ENCODE measurements around the gene OLAH. TPM values are rescaled to one million over a fixed set of nuclear protein-coding genes. Genes with fewer than 3 reads are reported as not detected.

Gene OLAH
- total RNA-seq, 1 experiment from 2014 or later = 0.48 TPM

DNA sequence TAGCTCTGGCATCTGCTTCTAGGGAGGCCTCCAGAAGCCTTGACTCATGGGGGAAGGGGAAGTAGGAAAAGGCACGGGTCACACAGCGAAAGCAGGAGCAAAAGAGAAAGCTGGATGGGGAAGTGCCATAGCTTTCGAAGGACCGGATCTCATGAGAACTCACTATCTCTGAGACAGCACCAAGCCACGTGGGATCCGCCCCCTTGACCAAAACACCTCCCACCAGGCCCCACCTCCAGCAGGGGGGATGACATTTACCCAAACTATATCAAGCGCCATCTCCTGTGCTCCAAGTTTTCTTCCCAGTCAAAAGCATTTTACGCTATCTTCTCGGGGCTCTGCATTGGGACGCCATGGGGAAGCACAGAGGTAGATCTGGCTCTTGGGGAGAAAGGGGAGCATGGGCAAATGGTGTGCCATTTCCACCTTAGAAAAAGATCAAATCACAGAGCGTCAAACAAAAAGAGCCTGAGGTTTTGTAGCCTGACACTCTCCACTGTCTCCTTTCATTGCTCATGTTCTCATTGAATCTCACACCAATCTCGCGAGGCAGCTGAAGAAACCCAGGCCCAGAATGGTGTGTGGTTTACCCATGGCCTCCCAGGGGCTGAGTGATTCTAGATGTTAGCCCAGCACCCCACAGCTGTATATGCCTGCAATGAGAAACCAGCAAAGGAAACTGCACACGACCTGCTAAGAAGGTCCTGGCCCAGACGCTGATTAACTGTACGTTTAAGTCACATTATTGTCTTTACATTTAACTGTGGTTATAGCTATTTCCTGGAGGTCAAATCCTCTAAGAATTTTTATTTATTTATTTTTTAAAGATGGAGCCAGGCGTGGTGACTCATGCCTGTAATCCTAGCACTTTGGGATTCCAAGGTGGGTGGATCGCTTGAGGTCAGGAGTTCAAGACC, 8.1 kb upstream of the OLAH start:
- Mint-ChIP-seq H3K36me3 (ENCODE audit: insufficient read depth in 1 of 3, low read depth in 3 of 3) (no peaks in the 10 kb centered on the region; a peak in 1 of 7 replicates), H3K4me1 (peaks cover 10 to 11% of the 10 kb centered on the region in 2 experiments), H3K27ac (0 out of 7 replicates have a peak overlapping the region, but pooled peaks of 1 of the 3 experiments have one; percentile 9), H3K9me3 (peaks cover 0 to 3% of the 10 kb centered on the region in 2 experiments; a peak in 2 of 5 replicates), H3K27me3 (ENCODE audit: low read depth) (no peaks in the 10 kb centered on the region; the same call in none of the 2 replicates), H3K4me3 (no peak overlapping the region)
- no peak overlapping the region for H3K56ac ChIP-seq (ENCODE audit: insufficient read length, low read depth, low read length)
- H4K20me1 ChIP-seq (ENCODE audit: control insufficient read depth, insufficient read depth, insufficient read length) = no peaks in the 10 kb centered on the region
- no peak overlapping the region for H3K18ac ChIP-seq (ENCODE audit: insufficient read length, low read depth, low read length)
- peak overlapping the region; percentile 14 for H3K4me2 ChIP-seq (ENCODE audit: insufficient read depth, insufficient read length, low read length)
- H3T11ph ChIP-seq (ENCODE audit: low read length) = no peak overlapping the region
- no peak overlapping the region for H4K8ac ChIP-seq (replicated peaks; ENCODE audit: insufficient read length, low read depth, low read length)
- H3K23me2 ChIP-seq (ENCODE audit: insufficient read length, low read depth, low read length, poor library complexity, severe bottlenecking) = no peaks in the 10 kb centered on the region
- no peak overlapping the region for H3K23ac ChIP-seq (ENCODE audit: insufficient read length, low read depth, low read length)
- no peak overlapping the region for H2BK120ac ChIP-seq (ENCODE audit: low read depth, low read length, poor library complexity, severe bottlenecking)
- H3K9me3 ChIP-seq (ENCODE audit: control insufficient read depth, low read depth, low read length) = no peaks in the 10 kb centered on the region
- H3K9ac ChIP-seq (ENCODE audit: extremely low read depth, insufficient read length, low read length) = no peak overlapping the region
- peak overlapping the region; percentile 49; the same call in 1 of the 2 replicates for H3K14ac ChIP-seq (ENCODE audit: insufficient read depth, low read length)
- TF ChIP-seq CTCF (conservative IDR thresholded peaks at IDR 0.05) = no peak
- no peak overlapping the region for H2BK15ac ChIP-seq (ENCODE audit: low read depth, low read length)
- no peak overlapping the region for H3K27ac ChIP-seq (ENCODE audit: insufficient read length, low read depth, low read length)
- peak; percentile 79 for DNase-seq
- no peak overlapping the region for H2BK12ac ChIP-seq (ENCODE audit: insufficient read length, low read depth, low read length)
- no peaks in the 10 kb centered on the region; the same call in 1 of the 2 replicates for H3K4me1 ChIP-seq (ENCODE audit: insufficient read depth, low read length)
- WGBS (ENCODE audit: extremely low coverage, insufficient read length, low lambda C conversion rate) = no CpG with 5 or more reads among the region's 18 CpGs
- H3K27me3 ChIP-seq (ENCODE audit: insufficient read depth, low read length) = no peaks in the 10 kb centered on the region
- H4K5ac ChIP-seq (ENCODE audit: insufficient read length, low read depth, low read length) = no peak overlapping the region
- no peak overlapping the region for H2BK20ac ChIP-seq (ENCODE audit: low read depth, low read length, poor library complexity, severe bottlenecking)
- no peak overlapping the region for H2AK5ac ChIP-seq (ENCODE audit: insufficient read length, low read length)
- no peak overlapping the region for H3K4ac ChIP-seq (ENCODE audit: low read depth, low read length)
- H2BK5ac ChIP-seq (ENCODE audit: insufficient read length, low read length) = no peak overlapping the region
- H3K79me2 ChIP-seq (ENCODE audit: insufficient read depth, low read length) = no peaks in the 10 kb centered on the region
- H2AFZ ChIP-seq (ENCODE audit: low read length) = no peak overlapping the region
- H3K79me1 ChIP-seq (ENCODE audit: insufficient read depth, low read depth, low read length, poor library complexity, severe bottlenecking) = no peaks in the 10 kb centered on the region
- no peak overlapping the region for H4K91ac ChIP-seq (ENCODE audit: insufficient read length, low read depth, low read length)
